Heart right ventricle (tissue), 16 donors: ENCODE results near the gene HDAC11. TPM values are rescaled to one million over a fixed set of nuclear protein-coding genes. Genes with fewer than 3 reads are reported as not detected.
"Not testable (repeated sequence)": the region's sequence is repeated elsewhere in the genome, so short reads cannot be mapped to it uniquely, and the experiment has no call there.

Source experiments
- ATAC-seq, 8 donors: fragments of 200-7000 bp; cut with Tn5 transposase; one replicate each; pipeline ENCODE4 v1.9.1; 2020; ENCODE audit warnings: mild to moderate bottlenecking in 8 of 8, moderate library complexity in 8 of 8, moderate number of reproducible peaks in 1 of 8
- DNase-seq, 2 donors: peaks; one replicate each; pipeline ENCODE4 v3.0.0-alpha.2; 2020
- H3K27ac ChIP-seq, 10 donors: fragments of 200-600 bp; sonication (generic) in 2 of 10; one replicate each; pipeline versions ENCODE4 v1.5.0 to v1.8.0; 2020 to 2022; ENCODE audit warnings: mild to moderate bottlenecking in 3 of 10
- H3K27me3 ChIP-seq, 7 donors: fragments of 200-600 bp; one replicate each; pipeline ENCODE4 v1.8.0; 2021 to 2022; ENCODE audit warnings: mild to moderate bottlenecking in 2 of 7
- H3K36me3 ChIP-seq, 9 donors: fragments of 200-600 bp; sonication (generic) in 1 of 9; one replicate each; pipeline versions ENCODE4 v1.5.0 to v1.8.0; 2020 to 2022; ENCODE audit warnings: mild to moderate bottlenecking in 2 of 9
- H3K4me1 ChIP-seq, 9 donors: fragments of 200-600 bp; sonication (generic) in 1 of 9; one replicate each; pipeline versions ENCODE4 v1.5.0 to v1.8.0; 2020 to 2022; ENCODE audit warnings: mild to moderate bottlenecking in 4 of 9
- H3K4me3 ChIP-seq, 10 donors: fragments of 200-600 bp; sonication (generic) in 2 of 10; one replicate each; pipeline versions ENCODE4 v1.5.0 to v1.8.0; 2020 to 2022; ENCODE audit warnings: mild to moderate bottlenecking in 7 of 10, moderate library complexity in 2 of 10
- H3K9me3 ChIP-seq, 11 donors: fragments of 200-600 bp in 10 of 11; sonication (generic) in 2 of 11; one replicate each; pipeline versions ENCODE4 v1.5.0 to v1.8.0; 2013 to 2022; ENCODE audit warnings: mild to moderate bottlenecking in 2 of 11, control low read depth in 1 of 11, moderate library complexity in 1 of 11
- WGBS, 2 donors: extraction: QIAGEN DNeasy Blood & Tissue Kit; methylation state at CpG; one replicate each; pipeline ENCODE4 v1.1.7; 2013; ENCODE audit warnings: inconsistent platforms in 1 of 2; 5-methylcytosine and 5-hydroxymethylcytosine counted together
- intact Hi-C, 10 donors: fragments of 100-400 bp; cut with DNase I; formaldehyde crosslinking; loops; one replicate each; pipeline versions ENCODE4 v1.11.1 to v1.14.2; 2022
- polyA plus RNA-seq, 2 donors: library from polyadenylated mRNA; stranded (reverse); fragments of 200-250 nt; gene quantifications; one replicate each; pipeline ENCODE4 v1.2.3, GENCODE V29; 2013
- total RNA-seq, 10 donors: library from RNA; stranded (reverse); fragmentation: NEBNext Ultra II Directional in 3 of 10; extraction: Animal tissue kit (Norgen Biotek cat#: 25700) in 3 of 10; gene quantifications; one replicate each; pipeline versions ENCODE4 v1.2.1 to v1.2.4, GENCODE V29; 2021 to 2023
- TF ChIP-seq, protein P1 (sequence below), 9 donors: fragments of 200-600 bp; sonication (generic) in 2 of 9; IDR thresholded peaks; one replicate each; pipeline versions ENCODE4 v1.5.0 to v1.8.0; 2021 to 2022; ENCODE audit warnings: antibody characterized with exemption in 9 of 9, mild to moderate bottlenecking in 5 of 9, moderate library complexity in 1 of 9
- donor health status: Arrhythmogenic right ventricular cardiomyopathy.
- donor health status: ischemic (EF 13 %, LVEDD 7.1; RV severe dilation, severe dysfunction).
- donor health status: healthy with polysubstance abuse.
- donor health status: DM: no; HTN: yes; CAD: no.
- donor health status: DM: no; HTN: no; CAD: no.
- donor health status: ischemic (EF 25% LVEDD 6.9; RV normal size, moderate dysfunction).
- donor health status: ischemic (EF 25% LVEDD 5.7; RV mildly dilated, moderate dysfunction).
- donor health status: healthy.
- donor health status: DM: yes; HTN: yes; CAD: no.
- donor health status: Ischemic cardiomyopathy.
- donor health status: ischemic (EF 35%, LVEDD 5.7; RV mildly dilated, moderate dysfunction).
- donor health status: nonischemic (EF 11% LVEDD 7.7; RV severe dilation, severe dysfunction).
- donor health status: DM: yes; HTN: yes; CAD: no.
- donor health status: PGD.
- donor health status: ischemic (EF 29% LVEDD 5.4; RV normal size, mild dysfunction).
- donor health status: nonischemic (EF 23%, LVEDD 6.1; RV moderate dilation, normal function).

HDAC11 gene
- total and polyA plus RNA-seq, 12 donors: 15.9 to 46.0 (median 33.3) TPM

DNA sequence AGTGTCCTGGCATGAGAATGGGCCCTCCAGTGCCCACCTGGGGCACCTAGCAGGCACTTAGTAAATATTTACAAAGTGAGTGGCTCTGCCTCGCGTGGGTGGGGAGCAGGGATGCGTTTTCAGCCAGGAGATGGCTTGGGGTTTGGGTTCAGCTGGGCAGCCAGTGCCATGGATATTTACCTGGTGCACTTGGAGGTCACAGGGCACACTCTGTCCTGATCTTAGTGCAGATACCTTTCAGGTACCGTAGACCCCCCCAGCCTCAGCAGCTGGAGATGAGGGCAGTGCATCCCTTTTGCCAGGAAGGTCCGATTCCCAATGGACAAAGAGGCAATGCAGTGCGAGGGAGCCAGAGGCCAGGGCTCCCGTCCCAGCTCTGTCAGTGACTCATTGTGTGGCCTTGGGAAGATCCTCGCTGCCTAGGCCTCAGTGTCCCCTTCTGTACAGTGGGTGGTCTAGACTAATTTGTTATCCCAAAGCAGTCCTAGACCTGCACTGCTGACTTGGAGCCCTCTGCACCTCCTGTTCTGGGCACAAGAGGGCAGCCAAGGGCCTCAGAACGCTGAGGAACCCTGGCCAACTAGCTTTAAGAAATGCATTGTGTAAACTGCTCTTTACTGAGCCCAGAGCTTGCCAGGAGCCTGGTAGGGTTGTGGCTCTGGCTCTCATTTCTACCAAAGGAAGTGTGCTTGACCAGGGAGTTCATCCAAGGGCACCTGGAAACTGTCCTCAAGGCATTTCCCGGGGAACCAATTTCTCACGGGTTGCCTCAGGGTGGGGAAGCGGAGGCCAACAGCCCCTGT lies 16.0 kb downstream of the HDAC11 start:
- ATAC-seq (peak; percentile 84 to 92 (median 90)), DNase-seq (peak; percentile 76 to 79)
- TF ChIP-seq, protein P1, sequence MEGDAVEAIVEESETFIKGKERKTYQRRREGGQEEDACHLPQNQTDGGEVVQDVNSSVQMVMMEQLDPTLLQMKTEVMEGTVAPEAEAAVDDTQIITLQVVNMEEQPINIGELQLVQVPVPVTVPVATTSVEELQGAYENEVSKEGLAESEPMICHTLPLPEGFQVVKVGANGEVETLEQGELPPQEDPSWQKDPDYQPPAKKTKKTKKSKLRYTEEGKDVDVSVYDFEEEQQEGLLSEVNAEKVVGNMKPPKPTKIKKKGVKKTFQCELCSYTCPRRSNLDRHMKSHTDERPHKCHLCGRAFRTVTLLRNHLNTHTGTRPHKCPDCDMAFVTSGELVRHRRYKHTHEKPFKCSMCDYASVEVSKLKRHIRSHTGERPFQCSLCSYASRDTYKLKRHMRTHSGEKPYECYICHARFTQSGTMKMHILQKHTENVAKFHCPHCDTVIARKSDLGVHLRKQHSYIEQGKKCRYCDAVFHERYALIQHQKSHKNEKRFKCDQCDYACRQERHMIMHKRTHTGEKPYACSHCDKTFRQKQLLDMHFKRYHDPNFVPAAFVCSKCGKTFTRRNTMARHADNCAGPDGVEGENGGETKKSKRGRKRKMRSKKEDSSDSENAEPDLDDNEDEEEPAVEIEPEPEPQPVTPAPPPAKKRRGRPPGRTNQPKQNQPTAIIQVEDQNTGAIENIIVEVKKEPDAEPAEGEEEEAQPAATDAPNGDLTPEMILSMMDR (IDR thresholded peaks at IDR 0.05): peak; percentile 83 to 96 (median 93)
- Histone ChIP-seq H3K27ac (no peak overlapping the region), H3K4me1 (peaks cover 3 to 20% (median 9%) of the 10 kb centered on the region in 9 donors), H3K27me3 (no peaks in the 10 kb centered on the region), H3K9me3 (no peaks in the 10 kb centered on the region), H3K36me3 (peaks cover 0 to 24% (median 0%) of the 10 kb centered on the region in 9 donors), H3K4me3 (no peak overlapping the region)
- 50 to 52% methylated on average over 12 of the region's 12 CpGs for WGBS, 2 donors
- intact Hi-C loops: loop anchor here (1.0 to 2.0 kb wide), 4 partner anchors 42 to 154 kb away; no protein-coding TSS in a partner anchor

DNA sequence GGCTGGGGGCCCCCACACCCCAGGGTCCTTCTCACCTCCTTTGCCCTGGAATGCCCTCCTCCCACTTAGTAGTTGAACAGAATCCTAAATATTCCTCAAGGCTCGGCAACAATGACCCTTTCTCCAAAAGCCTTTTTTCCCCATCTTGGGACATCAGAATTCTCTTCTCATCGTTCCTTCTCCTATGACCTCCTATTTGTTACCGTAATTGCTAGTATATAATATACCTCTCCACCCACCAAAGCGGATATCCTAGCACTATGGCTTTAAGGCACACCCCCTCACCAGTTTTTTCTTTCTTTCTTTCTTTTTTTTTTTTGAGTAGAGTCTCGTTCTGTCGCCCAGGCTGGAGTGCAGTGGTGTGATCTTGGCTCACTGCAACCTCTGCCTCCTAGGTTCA lies 16.8 kb downstream of the HDAC11 start:
- WGBS, 2 donors: 69 to 75% methylated on average over 6 of the region's 6 CpGs
- H3K36me3 ChIP-seq: peaks cover 0 to 24% (median 0%) of the 10 kb centered on the region in 9 donors
- DNase-seq (no peak), ATAC-seq (no peak)
- TF ChIP-seq, protein P1 (IDR thresholded peaks at IDR 0.05): no peak
- no peaks in the 10 kb centered on the region for H3K9me3 ChIP-seq
- H3K4me1 ChIP-seq: peaks cover 3 to 20% (median 9%) of the 10 kb centered on the region in 9 donors
- H3K27me3 ChIP-seq: no peaks in the 10 kb centered on the region
- no peak overlapping the region for H3K4me3 ChIP-seq
- intact Hi-C loops: loop anchor here (1.0 to 2.0 kb wide), 3 partner anchors 151 to 153 kb away; no protein-coding TSS in a partner anchor
- peak overlapping the region in 1 of 10 donors; percentile 31 for H3K27ac ChIP-seq

DNA sequence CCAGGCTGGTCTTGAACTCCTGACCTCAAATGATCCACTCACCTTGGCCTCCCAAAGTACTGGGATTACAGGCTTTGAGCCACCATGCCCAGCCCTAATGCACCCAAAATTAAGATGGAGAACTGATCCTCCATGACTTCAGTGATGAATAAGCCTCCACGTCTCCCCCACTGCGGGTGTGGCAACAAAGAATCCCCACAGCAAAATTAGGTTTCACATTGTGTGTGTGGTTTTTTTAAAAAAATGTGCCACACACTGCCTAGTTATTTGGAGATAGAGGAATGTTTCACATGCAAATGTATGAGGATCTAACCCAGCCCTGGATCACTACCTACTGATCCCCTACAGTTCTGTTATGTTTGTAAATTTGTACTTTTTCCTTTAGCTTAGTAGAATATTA lies 17.3 kb downstream of the HDAC11 start:
- WGBS, 2 donors: 78 to 91% methylated on average over 2 of the region's 2 CpGs
- Histone ChIP-seq H3K27me3 (no peaks in the 10 kb centered on the region), H3K9me3 (no peaks in the 10 kb centered on the region), H3K36me3 (peaks cover 0 to 19% (median 0%) of the 10 kb centered on the region in 9 donors), H3K27ac (no peak overlapping the region), H3K4me3 (no peak overlapping the region), H3K4me1 (peaks cover 3 to 20% (median 9%) of the 10 kb centered on the region in 9 donors)
- no peak for DNase-seq
- TF ChIP-seq, protein P1 (IDR thresholded peaks at IDR 0.05): no peak
- intact Hi-C loops: loop anchor here in 3 of 10 donors (2.0 kb wide), 1 partner anchor 151 kb away; no protein-coding TSS in a partner anchor
- ATAC-seq: no peak

DNA sequence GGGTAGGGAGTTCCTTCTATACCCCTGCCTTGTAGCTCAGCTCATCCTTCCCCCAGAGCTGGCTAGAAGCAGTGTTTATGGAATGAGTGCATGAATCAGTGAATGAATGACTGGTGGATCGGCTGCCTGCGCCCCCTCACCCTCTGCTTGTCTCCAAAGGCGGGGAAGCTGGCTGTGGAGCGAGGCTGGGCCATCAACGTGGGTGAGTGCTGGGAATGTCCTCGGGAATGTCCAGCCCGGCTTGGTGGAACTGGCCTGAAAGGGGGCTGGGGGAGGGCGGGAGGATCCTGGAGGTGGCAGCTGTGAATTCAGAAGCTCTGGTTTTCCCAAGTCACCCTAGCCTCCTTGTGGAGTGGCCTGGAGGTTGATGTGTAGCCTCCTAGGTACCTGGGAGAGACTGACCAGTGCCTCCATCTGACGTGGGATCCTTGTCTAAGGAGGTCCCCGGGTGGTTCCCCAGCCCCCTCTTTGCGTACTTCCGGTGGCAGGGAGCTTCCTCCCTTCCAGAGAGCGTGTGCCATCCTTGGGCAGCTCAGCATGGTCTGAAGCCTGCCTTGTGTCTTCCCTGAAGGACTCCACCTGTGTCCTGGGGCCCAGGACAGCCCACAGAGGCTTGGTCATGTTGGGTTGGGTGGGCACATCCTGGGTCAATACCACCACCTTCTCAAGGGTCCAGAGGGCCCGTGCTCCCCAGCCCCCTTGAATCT lies 18.4 kb downstream of the HDAC11 start:
- no peak overlapping the region for H3K27ac ChIP-seq
- intact Hi-C loops: no loop called here
- ATAC-seq (no peak), DNase-seq (no peak)
- H3K4me3 ChIP-seq: no peak overlapping the region
- TF ChIP-seq, protein P1 (IDR thresholded peaks at IDR 0.05): no peak
- H3K36me3 ChIP-seq: peaks cover 0 to 20% (median 0%) of the 10 kb centered on the region in 9 donors
- WGBS, 2 donors: 84 to 85% methylated on average over 14 of the region's 14 CpGs
- H3K9me3 ChIP-seq: no peaks in the 10 kb centered on the region
- H3K27me3 ChIP-seq: no peaks in the 10 kb centered on the region
- H3K4me1 ChIP-seq: peaks cover 3 to 20% (median 9%) of the 10 kb centered on the region in 9 donors

DNA sequence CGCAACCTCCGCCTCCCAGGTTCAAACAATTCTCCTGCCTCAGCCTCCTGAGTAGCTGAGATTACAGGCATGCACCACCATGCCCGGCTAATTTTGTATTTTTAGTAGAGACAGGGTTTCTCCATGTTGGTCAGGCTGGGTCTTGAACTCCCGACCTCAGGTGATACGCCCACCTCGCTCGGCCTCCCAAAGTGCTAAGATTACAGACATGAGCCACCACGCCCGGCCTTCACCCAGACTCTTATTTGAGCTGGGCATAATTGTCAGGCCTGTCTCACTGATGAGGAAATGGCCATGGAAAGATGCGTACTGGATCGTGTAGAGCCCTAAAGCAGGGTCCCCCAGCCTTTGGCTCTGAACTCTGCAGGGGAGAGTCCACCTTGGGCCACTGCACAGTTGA lies 19.1 kb downstream of the HDAC11 start:
- DNase-seq, intact Hi-C loops, H3K9me3 ChIP-seq, H3K4me3 ChIP-seq, ATAC-seq, H3K27me3 ChIP-seq, H3K27ac ChIP-seq: not testable (repeated sequence)
- Histone ChIP-seq H3K36me3 (peaks cover 0 to 18% (median 0%) of the 10 kb centered on the region in 9 donors), H3K4me1 (peaks cover 3 to 19% (median 9%) of the 10 kb centered on the region in 9 donors)
- 95 to 96% methylated on average over 11 of the region's 11 CpGs for WGBS, 2 donors
